Thoracic aorta (tissue), 2 donors: ENCODE data around the gene MLXIP. TPM values are rescaled to one million over a fixed set of nuclear protein-coding genes. Genes with fewer than 3 reads are reported as not detected.

Experiments
- ATAC-seq: fragments of 150-250 bp; one replicate; pipeline ENCODE4 v1.8.0; 2017; ENCODE audit warnings: low read depth; ENCODE audit not compliant: insufficient number of reproducible peaks, low FRiP score
- DNase-seq: peaks from one replicate; pipeline ENCODE4 v3.0.0-alpha.2; 2020; ENCODE audit warnings: low spot score
- H3K27ac ChIP-seq, 2 donors: fragments of 200-600 bp; sonication (generic); 1 replicate in 1 of 2; 2 replicates in 1 of 2; pipeline ENCODE4 v1.5.1; 2016; ENCODE audit warnings: mild to moderate bottlenecking in 2 of 2, moderate library complexity in 2 of 2
- H3K27me3 ChIP-seq: fragments of 200-600 bp; sonication (generic); replicated peaks from 2 replicates; pipeline ENCODE4 v1.6.0; 2016; ENCODE audit warnings: mild to moderate bottlenecking; ENCODE audit not compliant: insufficient read depth
- H3K36me3 ChIP-seq: fragments of 200-600 bp; sonication (generic); one replicate; pipeline ENCODE4 v1.5.1; 2016
- H3K4me1 ChIP-seq, 2 donors: fragments of 200-600 bp; sonication (generic); 1 replicate in 1 of 2; 2 replicates in 1 of 2; pipeline versions ENCODE4 v1.5.1 to v1.6.0; 2016; ENCODE audit warnings: low read depth in 2 of 2, mild to moderate bottlenecking in 1 of 2; ENCODE audit not compliant: control insufficient read depth in 1 of 2
- H3K4me3 ChIP-seq: fragments of 200-600 bp; sonication (generic); 2 replicates; pipeline ENCODE4 v1.5.1; 2016; ENCODE audit warnings: mild to moderate bottlenecking
- H3K9me3 ChIP-seq: fragments of 200-600 bp; sonication (generic); 2 replicates; pipeline ENCODE4 v1.5.1; 2016
- CTCF ChIP-seq: fragments of 200-600 bp; sonication (generic); IDR thresholded peaks from one replicate; pipeline ENCODE4 v1.5.1; 2019; ENCODE audit warnings: antibody characterized with exemption
- total RNA-seq, 2 donors: library from RNA; depleted of rRNA; stranded (reverse); fragments of >200 nt; gene quantifications; one replicate each; pipeline versions ENCODE4 v1.1.0 to v1.2.3, GENCODE V29; 2016

Gene MLXIP
- total RNA-seq, 2 donors from 2014 or later: 35.5 to 50.3 TPM

GRCh38 chr12:122064780-122065588, 13.6 kb upstream of the MLXIP start:
- ATAC-seq (no peak), DNase-seq (no peak)
- Histone ChIP-seq H3K36me3 (no peaks in the 10 kb centered on the region), H3K4me1 (peaks cover 15 to 47% of the 10 kb centered on the region in 2 donors), H3K9me3 (no peaks in the 10 kb centered on the region), H3K27me3 (no peaks in the 10 kb centered on the region), H3K4me3 (no peak overlapping the region), H3K27ac (no peak overlapping the region)
- no peak for TF ChIP-seq CTCF

GRCh38 chr12:122067548-122067947, 11.0 kb upstream of the MLXIP start:
- no peak for TF ChIP-seq CTCF
- DNase-seq: no peak
- Histone ChIP-seq H3K4me3 (peak overlapping the region; percentile 1), H3K27ac (no peak overlapping the region), H3K4me1 (peaks cover 19 to 53% of the 10 kb centered on the region in 2 donors), H3K9me3 (no peaks in the 10 kb centered on the region), H3K27me3 (no peaks in the 10 kb centered on the region), H3K36me3 (no peaks in the 10 kb centered on the region)
- no peak for ATAC-seq

- Histone ChIP-seq H3K4me3 (peak overlapping the region; percentile 1), H3K36me3 (no peaks in the 10 kb centered on the region), H3K9me3 (no peaks in the 10 kb centered on the region), H3K27me3 (no peaks in the 10 kb centered on the region), H3K27ac (no peak overlapping the region), H3K4me1 (peaks cover 18 to 52% of the 10 kb centered on the region in 2 donors)
- ATAC-seq (no peak), DNase-seq (no peak)
- no peak for TF ChIP-seq CTCF
These were observed 10.6 kb upstream of the MLXIP start for GRCh38 chr12:122067966-122068365.

- no peaks in the 10 kb centered on the region for H3K9me3 ChIP-seq
- H3K4me1 ChIP-seq: peaks cover 12 to 34% of the 10 kb centered on the region in 2 donors
- DNase-seq (peak; percentile 72), ATAC-seq (peak; percentile 41)
- H3K27me3 ChIP-seq: no peaks in the 10 kb centered on the region
- peak overlapping the region; percentile 11 for H3K4me3 ChIP-seq
- peak overlapping the region; percentile 82 to 83 for H3K27ac ChIP-seq
- no peak for TF ChIP-seq CTCF
- H3K36me3 ChIP-seq: no peaks in the 10 kb centered on the region
These were observed 6.3 kb upstream of the MLXIP start for GRCh38 chr12:122072031-122072970.

- Histone ChIP-seq H3K36me3 (no peaks in the 10 kb centered on the region), H3K27me3 (no peaks in the 10 kb centered on the region), H3K4me1 (peaks cover 12 to 30% of the 10 kb centered on the region in 2 donors), H3K27ac (no peak overlapping the region), H3K4me3 (no peak overlapping the region), H3K9me3 (no peaks in the 10 kb centered on the region)
- TF ChIP-seq CTCF: no peak
- DNase-seq: no peak
- no peak for ATAC-seq
These were observed 4.7 kb upstream of the MLXIP start for GRCh38 chr12:122073815-122074214.
